PFSK-1 (cell line): ENCODE measurements around the gene PROKR2. TPM values are rescaled to one million over a fixed set of nuclear protein-coding genes. Genes with fewer than 3 reads are reported as not detected.

Experiments used
- FOXP2 ChIP-seq: optimal IDR thresholded peaks from 2 replicates; pipeline ENCODE3; 2011; ENCODE audit warnings: borderline replicate concordance, control low read depth, inconsistent platforms; ENCODE audit not compliant: insufficient read depth; ENCODE audit errors: extremely low read length, extremely low read depth
- POLR2AphosphoS5 ChIP-seq: IDR thresholded peaks from 2 replicates; pipeline ENCODE4 v1.6.1; 2012; ENCODE audit warnings: low read depth, mild to moderate bottlenecking, control low read depth, low read length, moderate library complexity
- REST ChIP-seq, 2 experiments: IDR thresholded peaks; 2 replicates each; pipeline versions ENCODE4 v1.6.1 to v1.8.0; 2011 to 2012; ENCODE audit warnings: low read depth in 2 of 2, low read length in 2 of 2, control low read depth in 1 of 2, inconsistent platforms in 1 of 2, mild to moderate bottlenecking in 1 of 2, moderate library complexity in 1 of 2; ENCODE audit not compliant: insufficient read depth in 1 of 2
- SIN3A ChIP-seq: IDR thresholded peaks from 2 replicates; pipeline ENCODE4 v1.6.1; 2012; ENCODE audit warnings: mild to moderate bottlenecking, low read length, moderate library complexity, borderline replicate concordance; ENCODE audit not compliant: insufficient read depth
- TAF1 ChIP-seq: IDR thresholded peaks from 2 replicates; pipeline ENCODE4 v1.6.1; 2012; ENCODE audit warnings: low read length, control low read depth, borderline replicate concordance; ENCODE audit not compliant: insufficient read depth
- polyA plus RNA-seq: library from polyadenylated mRNA; unstranded; fragments of >200 nt; gene quantifications from one replicate; pipeline ENCODE4 v1.2.1, GENCODE V29; 2012; ENCODE audit warnings: low read depth, missing spikeins; ENCODE audit not compliant: insufficient read length

Gene PROKR2
- polyA plus RNA-seq = not detected

- TF ChIP-seq SIN3A = no peak
- no peak for TF ChIP-seq POLR2AphosphoS5
- no peak for TF ChIP-seq TAF1
- TF ChIP-seq REST (IDR thresholded peaks at IDR 0.05; ENCODE audit: insufficient read depth in 1 of 2, low read depth in 2 of 2, low read length in 2 of 2) = no peak
- TF ChIP-seq FOXP2 = no peak
Observed at GRCh38 chr20:5316188-5317158, at the start of gene PROKR2. TSS of gene PROKR2 (minus strand) at chr20:5316954. CDS start at chr20:5314369, 2,585 bp downstream.

- TF ChIP-seq TAF1 = no peak
- no peak for TF ChIP-seq REST (IDR thresholded peaks at IDR 0.05; ENCODE audit: insufficient read depth in 1 of 2, low read depth in 2 of 2, low read length in 2 of 2)
- TF ChIP-seq POLR2AphosphoS5 = no peak
- no peak for TF ChIP-seq SIN3A
- TF ChIP-seq FOXP2 = no peak
Observed at GRCh38 chr20:5364997-5365597, 48.3 kb upstream of the PROKR2 start.

GRCh38 chr20:5364136-5364821 lies 47.5 kb upstream of the PROKR2 start:
- TF ChIP-seq TAF1 = no peak
- no peak for TF ChIP-seq REST (IDR thresholded peaks at IDR 0.05; ENCODE audit: insufficient read depth in 1 of 2, low read depth in 2 of 2, low read length in 2 of 2)
- TF ChIP-seq FOXP2 = no peak
- TF ChIP-seq POLR2AphosphoS5 = no peak
- no peak for TF ChIP-seq SIN3A

GRCh38 chr20:5362771-5363170 lies 46.0 kb upstream of the PROKR2 start:
- TF ChIP-seq SIN3A = no peak
- TF ChIP-seq REST (IDR thresholded peaks at IDR 0.05; ENCODE audit: insufficient read depth in 1 of 2, low read depth in 2 of 2, low read length in 2 of 2) = no peak
- no peak for TF ChIP-seq POLR2AphosphoS5
- TF ChIP-seq FOXP2 = no peak
- TF ChIP-seq TAF1 = no peak
